Ramos (cell line): Measurements from ENCODE around the gene FBXO36.
"Not testable (repeated sequence)": the region's sequence is repeated elsewhere in the genome, so short reads cannot be mapped to it uniquely, and the experiment has no call there.

Experiments used
- in situ Hi-C: fragments of 300-500 bp; cut with MboI; formaldehyde crosslinking; loops from one replicate; pipeline ENCODE4 v1.14.3; 2022; ENCODE audit warnings: low sequenced_read_pairs; ENCODE audit not compliant: unreplicated experiment

Gene FBXO36

GRCh38 chr2:229956491-229956890, 34.2 kb downstream of the FBXO36 start:
- in situ Hi-C loops: no loop called here

GRCh38 chr2:229963596-229963995, 41.3 kb downstream of the FBXO36 start:
- in situ Hi-C loops: not testable (repeated sequence)

DNA sequence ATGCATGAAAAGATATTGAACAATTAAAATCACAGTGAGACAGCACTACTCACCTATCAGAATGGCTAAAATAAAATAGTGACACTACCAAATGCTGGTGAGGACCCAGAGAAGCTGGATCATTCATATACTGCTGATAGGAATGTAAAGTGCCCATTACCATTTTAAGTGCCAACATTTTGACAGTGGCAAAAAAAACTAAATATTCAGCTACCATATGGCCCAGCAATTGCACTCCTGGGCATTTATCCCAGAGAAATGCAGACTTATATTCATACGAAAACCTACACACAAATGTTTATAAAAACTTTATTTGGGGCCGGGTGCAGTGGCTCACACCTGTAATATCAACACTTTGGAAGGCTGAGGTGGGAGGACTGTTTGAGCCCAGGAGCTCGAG, 47.6 kb downstream of the FBXO36 start:
- in situ Hi-C loops: no loop called here

- in situ Hi-C loops: no loop called here
Observed at GRCh38 chr2:229970406-229970805, 48.1 kb downstream of the FBXO36 start.

GRCh38 chr2:229971298-229971790, 49.0 kb downstream of the FBXO36 start:
- in situ Hi-C loops: no loop called here

- in situ Hi-C loops: no loop called here
Observed at GRCh38 chr2:229974266-229974665, 52.0 kb downstream of the FBXO36 start.

- in situ Hi-C loops: no loop called here
Observed at GRCh38 chr2:229980431-229981184, 58.3 kb downstream of the FBXO36 start.

DNA sequence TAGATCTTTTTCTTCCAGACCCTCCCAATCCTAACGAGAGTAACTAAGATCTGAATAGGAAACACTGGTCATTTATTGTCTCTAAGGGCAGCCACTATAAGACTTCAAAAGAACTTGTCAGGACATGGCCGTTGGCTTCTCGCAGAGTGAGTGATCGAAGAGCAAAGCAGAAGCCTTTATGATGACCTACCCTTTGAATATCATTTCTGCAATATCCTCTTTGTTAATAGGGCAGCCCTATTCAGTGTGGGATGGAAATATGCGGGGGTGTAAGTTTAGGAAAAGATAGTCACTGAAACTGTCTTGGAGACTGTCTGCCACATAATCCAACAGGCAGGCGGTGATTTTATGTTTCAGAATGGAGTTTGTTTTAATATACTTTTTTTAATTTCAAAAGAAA, 70.9 kb downstream of the FBXO36 start:
- in situ Hi-C loops: no loop called here

DNA sequence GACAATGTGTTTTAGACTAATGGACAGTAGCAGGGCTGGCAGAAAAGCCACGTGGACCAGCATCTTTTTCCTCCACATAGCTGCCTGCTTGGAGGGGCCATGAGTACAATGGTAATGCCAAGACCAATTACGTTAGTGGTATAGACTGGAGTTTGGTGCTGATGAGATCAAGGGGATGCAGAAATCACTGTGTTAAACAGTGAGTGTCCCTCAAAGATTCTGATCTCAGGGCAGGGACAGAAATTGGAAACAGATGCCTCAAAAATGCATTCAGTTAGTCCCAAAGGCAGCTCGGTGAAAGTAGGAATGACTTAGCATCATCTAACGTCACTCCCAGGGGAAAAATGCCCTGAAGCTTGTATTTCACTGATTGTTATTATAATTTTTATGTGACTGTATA, 74.0 kb downstream of the FBXO36 start:
- in situ Hi-C loops: no loop called here

GRCh38 chr2:229997565-229997964, 75.3 kb downstream of the FBXO36 start:
- in situ Hi-C loops: no loop called here

- in situ Hi-C loops: loop anchor here (10.0 kb wide), 1 partner anchor 805 kb away; no protein-coding TSS in a partner anchor
Observed at GRCh38 chr2:230000118-230000841, 78.0 kb downstream of the FBXO36 start.

DNA sequence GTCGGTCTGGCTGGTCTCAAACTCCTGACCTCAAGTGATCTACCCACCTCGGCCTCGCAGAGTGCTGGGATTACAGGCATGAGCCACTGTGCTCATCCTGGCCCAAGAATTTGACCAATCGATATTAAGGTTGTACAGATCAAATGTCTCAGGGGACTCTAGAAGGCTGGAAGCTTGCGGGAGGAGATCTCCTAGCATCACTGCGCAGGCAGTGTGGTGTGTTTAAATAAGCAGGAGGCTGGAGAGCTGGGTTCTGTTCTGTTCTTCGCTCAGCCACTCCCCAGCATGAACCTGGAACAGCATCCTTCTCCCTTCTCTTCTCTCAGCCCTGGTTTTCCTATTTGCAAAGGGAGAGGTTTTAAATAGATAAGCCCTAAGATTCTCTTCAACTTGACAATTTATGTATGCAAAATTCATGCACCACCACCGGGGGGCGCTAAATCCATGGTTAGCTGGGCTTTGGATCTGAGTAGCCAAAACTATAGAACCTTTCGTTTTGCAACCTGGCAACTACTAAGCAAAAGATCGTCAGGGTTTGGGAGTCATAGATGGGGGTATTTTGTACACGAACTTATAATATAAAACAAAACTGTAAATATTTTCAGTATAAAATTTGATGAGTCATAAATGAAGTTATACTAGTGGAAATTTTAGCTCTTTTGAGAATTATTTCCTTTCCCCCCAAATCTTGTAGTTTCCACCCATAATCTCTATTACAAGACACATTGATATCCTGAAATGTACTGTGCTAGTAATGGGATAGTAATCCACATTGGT, 85.8 kb downstream of the FBXO36 start:
- in situ Hi-C loops: loop anchor here (5.0 to 10.0 kb wide), 2 partner anchors 604 to 797 kb away; no protein-coding TSS in a partner anchor

- in situ Hi-C loops: loop anchor here (5.0 to 10.0 kb wide), 2 partner anchors 604 to 796 kb away; no protein-coding TSS in a partner anchor
Observed at GRCh38 chr2:230008708-230009066, 86.4 kb downstream of the FBXO36 start.

DNA sequence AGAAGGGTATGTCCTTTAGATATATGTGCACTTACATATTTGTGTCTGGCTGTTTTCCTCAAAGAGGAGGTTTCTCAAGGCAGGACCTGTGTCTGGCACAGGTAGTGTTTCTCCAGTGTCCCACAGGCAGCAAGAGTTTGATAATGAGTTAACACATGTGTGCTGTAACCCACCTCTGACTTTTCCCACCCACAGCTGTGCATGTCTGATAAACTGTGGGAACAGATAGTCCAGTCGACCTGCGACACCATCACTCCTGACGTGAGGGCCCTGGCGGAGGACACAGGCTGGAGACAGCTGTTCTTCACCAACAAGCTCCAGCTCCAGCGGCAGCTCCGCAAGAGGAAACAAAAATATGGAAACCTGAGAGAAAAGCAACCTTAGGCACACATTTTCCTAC, 88.2 kb downstream of the FBXO36 start:
- in situ Hi-C loops: no loop called here

DNA sequence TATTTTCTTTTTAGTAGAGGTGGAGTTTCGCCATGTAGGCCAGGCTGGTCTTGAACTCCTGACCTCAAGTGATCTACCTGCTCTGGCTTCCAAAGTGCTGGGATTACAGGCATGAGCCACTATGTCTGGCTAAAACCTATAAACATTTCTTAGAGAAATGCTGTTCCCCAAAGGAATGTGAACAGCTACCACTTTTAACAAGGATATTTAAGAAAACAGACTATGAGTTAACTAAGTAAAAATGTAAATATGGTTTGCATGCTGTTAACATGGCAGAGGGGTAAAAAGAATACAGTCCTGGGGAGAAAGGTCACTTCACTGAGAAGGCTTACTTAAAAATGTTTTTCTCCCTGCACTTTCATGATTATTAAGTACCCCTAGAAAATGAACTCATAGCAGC, 89.3 kb downstream of the FBXO36 start:
- in situ Hi-C loops: no loop called here

DNA sequence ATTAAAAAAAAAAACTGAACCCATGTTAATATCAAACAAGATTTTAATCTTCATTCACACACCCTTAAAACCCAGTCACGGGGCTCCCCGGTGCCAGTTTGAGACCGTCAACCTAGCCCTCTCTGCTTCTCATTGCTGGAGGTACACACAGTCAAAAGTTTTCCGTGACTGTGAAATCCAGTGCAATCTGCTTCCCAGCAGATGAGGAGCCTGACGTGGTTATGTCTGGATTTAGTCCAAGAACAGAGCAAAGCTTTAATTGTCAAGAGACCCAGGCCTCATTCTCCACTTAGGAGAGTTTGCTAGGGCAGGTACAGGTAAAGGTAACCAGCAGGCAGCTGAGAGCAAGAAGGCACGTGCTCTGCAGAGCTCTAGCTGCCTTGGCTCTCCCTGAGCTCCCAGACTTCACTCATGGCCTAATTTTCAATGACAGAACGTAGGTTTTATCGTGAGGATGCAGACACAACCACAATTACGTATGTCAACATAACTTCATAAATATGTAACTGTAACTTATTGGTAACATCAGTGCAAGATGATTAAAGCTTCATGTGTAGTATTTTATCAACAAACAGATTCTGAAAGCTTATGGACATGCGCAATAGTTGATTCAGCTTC, 90.1 kb downstream of the FBXO36 start:
- in situ Hi-C loops: no loop called here

DNA sequence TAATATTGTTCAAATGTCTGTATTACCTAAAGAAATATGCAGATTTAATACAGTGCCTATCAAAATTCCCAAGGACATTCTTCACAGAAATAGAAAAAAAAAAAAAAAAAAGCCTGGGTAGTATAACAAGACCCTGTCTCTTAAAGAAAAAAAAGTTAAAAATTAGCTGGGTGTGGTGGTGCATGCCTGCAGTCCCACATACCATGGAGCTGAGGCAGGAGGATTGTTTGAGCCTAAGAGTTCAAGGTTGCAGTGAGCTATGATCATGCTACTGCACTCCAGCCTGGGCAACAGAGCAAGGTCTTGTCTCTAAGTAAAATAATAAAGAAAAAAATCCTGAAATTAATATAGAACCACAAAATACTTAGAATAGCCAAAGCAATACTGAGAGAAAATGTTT, 94.5 kb downstream of the FBXO36 start:
- in situ Hi-C loops: no loop called here

DNA sequence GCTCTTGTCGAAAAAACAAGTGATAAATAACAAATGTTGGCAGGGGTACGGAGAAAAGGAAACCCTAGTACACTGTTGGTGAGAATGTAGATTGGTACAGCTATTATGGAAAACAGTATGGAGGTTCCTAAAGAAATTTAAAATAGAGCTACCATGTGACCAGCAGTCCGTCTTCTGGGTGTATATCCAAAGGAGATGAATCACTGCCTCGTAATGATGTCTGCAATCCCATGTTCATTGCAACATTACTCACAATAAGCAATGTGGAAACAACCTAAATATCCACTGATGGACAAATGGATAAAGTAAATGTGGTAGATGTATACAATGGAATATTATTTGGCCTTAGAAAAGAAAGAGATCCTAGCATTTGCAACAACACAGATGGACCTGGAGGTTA, 95.8 kb downstream of the FBXO36 start:
- in situ Hi-C loops: no loop called here

DNA sequence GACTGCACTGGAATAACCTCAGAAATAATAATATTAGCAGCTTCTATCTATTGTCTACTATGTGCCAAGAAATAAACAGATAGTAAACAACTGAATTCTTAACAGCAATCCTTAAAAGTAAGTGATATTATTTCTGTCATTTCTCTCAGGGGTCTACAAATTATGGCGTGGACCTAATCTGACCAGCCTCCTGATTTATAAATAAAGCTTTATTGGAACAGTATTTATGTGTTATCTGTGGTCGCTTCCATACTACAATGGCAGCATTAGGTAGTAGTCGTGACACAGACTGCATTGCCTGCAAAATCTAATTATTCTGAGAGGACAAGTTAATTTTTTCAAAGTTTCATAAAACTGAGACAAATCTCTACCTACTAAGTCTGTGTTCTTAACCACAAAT, 97.4 kb downstream of the FBXO36 start:
- in situ Hi-C loops: no loop called here

DNA sequence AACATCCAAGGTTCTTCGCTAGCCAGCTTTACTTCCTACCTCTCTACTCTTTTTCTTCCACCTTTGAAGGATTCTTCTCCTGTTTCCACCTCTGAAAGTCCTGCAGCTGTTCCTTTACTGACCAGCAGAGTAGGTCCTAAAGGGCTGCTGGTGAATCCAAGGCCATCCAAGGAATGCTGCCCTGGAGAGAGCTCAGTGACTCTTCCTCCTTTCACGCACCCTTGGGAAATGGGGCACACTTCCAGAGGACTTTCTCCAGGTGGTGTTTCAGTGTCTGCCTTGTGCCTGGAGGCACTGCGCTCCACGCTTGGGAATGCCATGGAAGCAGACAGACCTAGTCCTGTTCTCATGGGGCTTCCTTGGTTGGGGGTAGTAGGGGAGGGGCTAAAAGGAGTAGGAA, 101.0 kb downstream of the FBXO36 start:
- in situ Hi-C loops: no loop called here
